SK-N-SH treated with all-trans-retinoic acid at 6 μM for 48 hours (cell line): ENCODE results near the gene CCN6.

Experiments used
- ATAC-seq: fragments of 200-7000 bp; cut with Tn5 transposase; 3 replicates; pipeline ENCODE4 v1.9.1; 2020; ENCODE audit warnings: mild to moderate bottlenecking, moderate library complexity
- ARNTL ChIP-seq: fragments of 450-650 bp; formaldehyde crosslinking; IDR thresholded peaks from 2 replicates; pipeline ENCODE4 v1.5.0; 2020; ENCODE audit warnings: low read depth, mild to moderate bottlenecking, moderate library complexity, borderline replicate concordance
- BACH2 ChIP-seq: fragments of 250-450 bp; sonication (Bioruptor Pico); IDR thresholded peaks from 2 replicates; pipeline ENCODE4 v1.9.0; 2021; ENCODE audit warnings: mild to moderate bottlenecking, borderline replicate concordance
- CSDC2 ChIP-seq: fragments of 250-450 bp; sonication (Bioruptor Pico); IDR thresholded peaks from 2 replicates; pipeline ENCODE4 v1.5.0; 2020; ENCODE audit warnings: mild to moderate bottlenecking, moderate library complexity
- ESRRG ChIP-seq: fragments of 250-450 bp; sonication (Bioruptor Pico); IDR thresholded peaks from 2 replicates; pipeline ENCODE4 v1.6.1; 2021; ENCODE audit warnings: mild to moderate bottlenecking
- GLIS3 ChIP-seq: fragments of 250-450 bp; sonication (Bioruptor Pico); IDR thresholded peaks from 2 replicates; pipeline ENCODE4 v1.5.0; 2020; ENCODE audit warnings: mild to moderate bottlenecking, moderate library complexity
- ISL1 ChIP-seq: fragments of 250-450 bp; sonication (Bioruptor Pico); IDR thresholded peaks from 2 replicates; pipeline ENCODE4 v2.1.2; 2022; ENCODE audit warnings: mild to moderate bottlenecking, moderate library complexity
- OSR1 ChIP-seq: fragments of 250-450 bp; sonication (Bioruptor Pico); IDR thresholded peaks from 2 replicates; pipeline ENCODE4 v1.8.0; 2022; ENCODE audit warnings: moderate library complexity, mild to moderate bottlenecking, inconsistent platforms
- PPARA ChIP-seq: fragments of 250-450 bp; sonication (Bioruptor Pico); IDR thresholded peaks from 2 replicates; pipeline ENCODE4 v1.5.0; 2020; ENCODE audit warnings: mild to moderate bottlenecking, borderline replicate concordance
- RARB ChIP-seq: fragments of 250-450 bp; sonication (Bioruptor Pico); IDR thresholded peaks from 2 replicates; pipeline ENCODE4 v1.8.0; 2021; ENCODE audit warnings: mild to moderate bottlenecking, moderate library complexity
- SNAI2 ChIP-seq: fragments of 250-450 bp; sonication (Bioruptor Pico); IDR thresholded peaks from 2 replicates; pipeline ENCODE4 v1.5.0; 2020; ENCODE audit warnings: mild to moderate bottlenecking, moderate library complexity
- TCF4 ChIP-seq: fragments of 250-450 bp; sonication (Bioruptor Pico); IDR thresholded peaks from 2 replicates; pipeline ENCODE4 v1.8.0; 2021; ENCODE audit warnings: mild to moderate bottlenecking, moderate library complexity, borderline replicate concordance
- ZC3H10 ChIP-seq: fragments of 250-450 bp; sonication (Bioruptor Pico); IDR thresholded peaks from 2 replicates; pipeline ENCODE4 v1.5.1; 2021; ENCODE audit warnings: mild to moderate bottlenecking, moderate library complexity
- ZFP3 ChIP-seq: fragments of 250-450 bp; sonication (Bioruptor Pico); IDR thresholded peaks from 2 replicates; pipeline ENCODE4 v1.5.0; 2020; ENCODE audit warnings: mild to moderate bottlenecking, moderate library complexity
- ZFP30 ChIP-seq: fragments of 450-650 bp; formaldehyde crosslinking; IDR thresholded peaks from 2 replicates; pipeline ENCODE4 v1.5.0; 2022; ENCODE audit warnings: mild to moderate bottlenecking, moderate library complexity
- ZNF565 ChIP-seq: fragments of 450-650 bp; formaldehyde crosslinking; conservative IDR thresholded peaks from 2 replicates; pipeline ENCODE4 v1.5.0; 2020; ENCODE audit warnings: low read depth, mild to moderate bottlenecking, moderate library complexity
- ZNF70 ChIP-seq: fragments of 450-650 bp; formaldehyde crosslinking; IDR thresholded peaks from 2 replicates; pipeline ENCODE4 v1.5.0; 2020; ENCODE audit warnings: mild to moderate bottlenecking, moderate library complexity
- ZNF8 ChIP-seq: fragments of 450-650 bp; formaldehyde crosslinking; IDR thresholded peaks from 2 replicates; pipeline ENCODE4 v1.5.0; 2020; ENCODE audit warnings: mild to moderate bottlenecking, moderate library complexity
- TF ChIP-seq, protein P1 (sequence below): fragments of 250-450 bp; sonication (Bioruptor Pico); IDR thresholded peaks from 2 replicates; pipeline ENCODE4 v1.8.0; 2020; ENCODE audit warnings: mild to moderate bottlenecking, moderate library complexity, borderline replicate concordance
- TF ChIP-seq, protein P2 (sequence below): fragments of 250-450 bp; sonication (Bioruptor Pico); IDR thresholded peaks from 2 replicates; pipeline ENCODE4 v1.5.1; 2020; ENCODE audit warnings: low read depth, mild to moderate bottlenecking, moderate library complexity
- TF ChIP-seq, protein P3 (sequence below): fragments of 250-450 bp; sonication (Bioruptor Pico); IDR thresholded peaks from 2 replicates; pipeline ENCODE4 v1.5.1; 2021; ENCODE audit warnings: mild to moderate bottlenecking, moderate library complexity
- TF ChIP-seq, protein P4 (sequence below): fragments of 250-450 bp; sonication (Bioruptor Pico); IDR thresholded peaks from 2 replicates; pipeline ENCODE4 v1.8.0; 2021; ENCODE audit warnings: low read depth, mild to moderate bottlenecking, moderate library complexity, borderline replicate concordance
- TF ChIP-seq, protein P5 (sequence below): fragments of 250-450 bp; sonication (Bioruptor Pico); IDR thresholded peaks from 2 replicates; pipeline ENCODE4 v1.5.0; 2020; ENCODE audit warnings: mild to moderate bottlenecking, moderate library complexity

Gene CCN6

DNA sequence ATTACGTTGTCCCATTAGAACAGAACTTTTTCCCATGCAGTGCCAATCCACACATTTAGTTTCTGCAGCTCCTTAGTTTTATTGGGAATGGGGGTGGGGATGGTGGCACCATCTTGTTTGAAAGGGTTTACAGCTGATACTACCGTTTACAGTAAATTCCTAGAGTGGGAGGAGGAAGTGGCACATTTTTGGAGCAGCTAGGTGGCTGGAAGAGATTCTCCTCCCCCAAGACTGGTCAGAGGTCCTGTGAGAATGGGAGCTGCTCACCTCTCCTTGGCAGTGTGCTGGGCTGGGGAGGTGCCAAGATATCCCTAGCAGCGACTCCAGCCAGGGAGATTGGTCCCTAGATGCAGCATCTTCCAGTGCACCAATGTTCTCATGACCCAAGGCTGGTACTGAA lies 12.4 kb upstream of the CCN6 start:
- TF ChIP-seq TCF4 (CRISPR knock-in tag), result no peak
- no peak for TF ChIP-seq OSR1 (CRISPR knock-in tag)
- TF ChIP-seq ZC3H10 (CRISPR knock-in tag), result no peak
- TF ChIP-seq SNAI2 (CRISPR knock-in tag), result no peak
- TF ChIP-seq ESRRG (CRISPR knock-in tag), result no peak
- no peak for TF ChIP-seq ARNTL
- TF ChIP-seq, protein P1, sequence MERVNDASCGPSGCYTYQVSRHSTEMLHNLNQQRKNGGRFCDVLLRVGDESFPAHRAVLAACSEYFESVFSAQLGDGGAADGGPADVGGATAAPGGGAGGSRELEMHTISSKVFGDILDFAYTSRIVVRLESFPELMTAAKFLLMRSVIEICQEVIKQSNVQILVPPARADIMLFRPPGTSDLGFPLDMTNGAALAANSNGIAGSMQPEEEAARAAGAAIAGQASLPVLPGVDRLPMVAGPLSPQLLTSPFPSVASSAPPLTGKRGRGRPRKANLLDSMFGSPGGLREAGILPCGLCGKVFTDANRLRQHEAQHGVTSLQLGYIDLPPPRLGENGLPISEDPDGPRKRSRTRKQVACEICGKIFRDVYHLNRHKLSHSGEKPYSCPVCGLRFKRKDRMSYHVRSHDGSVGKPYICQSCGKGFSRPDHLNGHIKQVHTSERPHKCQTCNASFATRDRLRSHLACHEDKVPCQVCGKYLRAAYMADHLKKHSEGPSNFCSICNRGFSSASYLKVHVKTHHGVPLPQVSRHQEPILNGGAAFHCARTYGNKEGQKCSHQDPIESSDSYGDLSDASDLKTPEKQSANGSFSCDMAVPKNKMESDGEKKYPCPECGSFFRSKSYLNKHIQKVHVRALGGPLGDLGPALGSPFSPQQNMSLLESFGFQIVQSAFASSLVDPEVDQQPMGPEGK (CRISPR knock-in tag), result no peak
- no peak for TF ChIP-seq PPARA
- no peak for TF ChIP-seq RARB (CRISPR knock-in tag)
- TF ChIP-seq, protein P2, sequence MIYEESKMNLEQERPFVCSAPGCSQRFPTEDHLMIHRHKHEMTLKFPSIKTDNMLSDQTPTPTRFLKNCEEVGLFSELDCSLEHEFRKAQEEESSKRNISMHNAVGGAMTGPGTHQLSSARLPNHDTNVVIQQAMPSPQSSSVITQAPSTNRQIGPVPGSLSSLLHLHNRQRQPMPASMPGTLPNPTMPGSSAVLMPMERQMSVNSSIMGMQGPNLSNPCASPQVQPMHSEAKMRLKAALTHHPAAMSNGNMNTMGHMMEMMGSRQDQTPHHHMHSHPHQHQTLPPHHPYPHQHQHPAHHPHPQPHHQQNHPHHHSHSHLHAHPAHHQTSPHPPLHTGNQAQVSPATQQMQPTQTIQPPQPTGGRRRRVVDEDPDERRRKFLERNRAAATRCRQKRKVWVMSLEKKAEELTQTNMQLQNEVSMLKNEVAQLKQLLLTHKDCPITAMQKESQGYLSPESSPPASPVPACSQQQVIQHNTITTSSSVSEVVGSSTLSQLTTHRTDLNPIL, result no peak
- no peak for TF ChIP-seq ZNF565 (CRISPR knock-in tag)
- no peak for TF ChIP-seq ZNF70
- ATAC-seq, result no peak

DNA sequence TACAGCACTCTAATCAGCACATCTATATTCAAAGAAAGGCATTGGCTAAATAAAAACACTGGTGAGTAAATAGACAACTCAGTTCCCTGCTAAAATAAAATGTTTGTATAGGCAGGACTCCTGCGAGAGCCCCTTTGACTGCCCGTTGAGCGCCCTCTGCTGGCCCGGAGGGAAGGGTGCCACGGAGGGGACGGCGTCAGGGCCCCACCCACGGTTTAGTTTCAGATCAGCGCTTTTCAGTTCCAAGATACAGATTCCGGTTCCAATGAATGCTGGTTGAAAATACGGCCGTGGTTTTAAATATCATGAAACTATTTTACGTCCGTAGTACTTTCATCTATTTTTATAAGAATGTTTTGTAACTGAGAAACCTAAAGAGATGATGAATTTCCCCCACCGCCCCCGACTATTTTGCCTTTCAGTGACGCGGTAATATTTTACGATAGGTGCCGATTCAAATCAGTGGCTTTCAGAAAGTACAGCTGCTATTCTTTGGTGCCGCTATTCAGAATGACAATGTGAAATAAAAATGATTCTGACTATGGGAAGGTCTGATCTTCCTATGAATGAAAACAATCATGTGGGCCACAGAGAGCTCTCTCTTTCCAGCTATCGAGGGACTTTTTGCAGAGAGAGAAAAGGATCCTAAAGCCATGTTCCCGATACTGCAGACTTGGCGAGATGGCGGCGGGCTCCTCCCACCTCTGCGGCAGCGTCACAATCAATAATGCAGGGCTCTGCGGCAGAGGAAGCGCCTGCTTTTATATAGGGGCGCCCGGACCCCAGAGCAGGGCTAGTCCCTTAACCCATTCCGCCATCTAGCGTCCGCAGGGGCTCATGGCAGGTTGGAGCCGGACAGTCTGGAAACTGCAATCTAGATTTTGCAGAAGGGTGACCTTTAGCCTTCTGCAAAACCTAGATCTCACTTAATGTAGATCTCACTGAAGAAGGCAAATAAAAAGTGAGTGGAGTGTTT lies 10.6 kb upstream of the CCN6 start:
- peak; percentile 96 for ATAC-seq
- TF ChIP-seq, protein P3, sequence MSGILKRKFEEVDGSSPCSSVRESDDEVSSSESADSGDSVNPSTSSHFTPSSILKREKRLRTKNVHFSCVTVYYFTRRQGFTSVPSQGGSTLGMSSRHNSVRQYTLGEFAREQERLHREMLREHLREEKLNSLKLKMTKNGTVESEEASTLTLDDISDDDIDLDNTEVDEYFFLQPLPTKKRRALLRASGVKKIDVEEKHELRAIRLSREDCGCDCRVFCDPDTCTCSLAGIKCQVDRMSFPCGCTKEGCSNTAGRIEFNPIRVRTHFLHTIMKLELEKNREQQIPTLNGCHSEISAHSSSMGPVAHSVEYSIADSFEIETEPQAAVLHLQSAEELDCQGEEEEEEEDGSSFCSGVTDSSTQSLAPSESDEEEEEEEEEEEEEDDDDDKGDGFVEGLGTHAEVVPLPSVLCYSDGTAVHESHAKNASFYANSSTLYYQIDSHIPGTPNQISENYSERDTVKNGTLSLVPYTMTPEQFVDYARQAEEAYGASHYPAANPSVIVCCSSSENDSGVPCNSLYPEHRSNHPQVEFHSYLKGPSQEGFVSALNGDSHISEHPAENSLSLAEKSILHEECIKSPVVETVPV (CRISPR knock-in tag), result no peak
- TF ChIP-seq ESRRG (CRISPR knock-in tag) (no peak), ARNTL (no peak), CSDC2 (CRISPR knock-in tag) (no peak), ZFP30 (CRISPR knock-in tag) (no peak), ISL1 (CRISPR knock-in tag) (no peak), PPARA (no peak), ZNF8 (CRISPR knock-in tag) (no peak; the same call in 1 of the 2 replicates), ZNF565 (CRISPR knock-in tag) (no peak), ZC3H10 (CRISPR knock-in tag) (no peak), GLIS3 (CRISPR knock-in tag) (no peak), BACH2 (CRISPR knock-in tag) (no peak), OSR1 (CRISPR knock-in tag) (no peak), ZNF70 (no peak), ZFP3 (CRISPR knock-in tag) (no peak), RARB (CRISPR knock-in tag) (no peak)
- TF ChIP-seq, protein P4, sequence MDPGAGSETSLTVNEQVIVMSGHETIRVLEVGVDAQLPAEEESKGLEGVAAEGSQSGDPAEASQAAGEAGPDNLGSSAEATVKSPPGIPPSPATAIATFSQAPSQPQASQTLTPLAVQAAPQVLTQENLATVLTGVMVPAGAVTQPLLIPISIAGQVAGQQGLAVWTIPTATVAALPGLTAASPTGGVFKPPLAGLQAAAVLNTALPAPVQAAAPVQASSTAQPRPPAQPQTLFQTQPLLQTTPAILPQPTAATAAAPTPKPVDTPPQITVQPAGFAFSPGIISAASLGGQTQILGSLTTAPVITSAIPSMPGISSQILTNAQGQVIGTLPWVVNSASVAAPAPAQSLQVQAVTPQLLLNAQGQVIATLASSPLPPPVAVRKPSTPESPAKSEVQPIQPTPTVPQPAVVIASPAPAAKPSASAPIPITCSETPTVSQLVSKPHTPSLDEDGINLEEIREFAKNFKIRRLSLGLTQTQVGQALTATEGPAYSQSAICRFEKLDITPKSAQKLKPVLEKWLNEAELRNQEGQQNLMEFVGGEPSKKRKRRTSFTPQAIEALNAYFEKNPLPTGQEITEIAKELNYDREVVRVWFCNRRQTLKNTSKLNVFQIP (CRISPR knock-in tag), result no peak
- TF ChIP-seq, protein P5, sequence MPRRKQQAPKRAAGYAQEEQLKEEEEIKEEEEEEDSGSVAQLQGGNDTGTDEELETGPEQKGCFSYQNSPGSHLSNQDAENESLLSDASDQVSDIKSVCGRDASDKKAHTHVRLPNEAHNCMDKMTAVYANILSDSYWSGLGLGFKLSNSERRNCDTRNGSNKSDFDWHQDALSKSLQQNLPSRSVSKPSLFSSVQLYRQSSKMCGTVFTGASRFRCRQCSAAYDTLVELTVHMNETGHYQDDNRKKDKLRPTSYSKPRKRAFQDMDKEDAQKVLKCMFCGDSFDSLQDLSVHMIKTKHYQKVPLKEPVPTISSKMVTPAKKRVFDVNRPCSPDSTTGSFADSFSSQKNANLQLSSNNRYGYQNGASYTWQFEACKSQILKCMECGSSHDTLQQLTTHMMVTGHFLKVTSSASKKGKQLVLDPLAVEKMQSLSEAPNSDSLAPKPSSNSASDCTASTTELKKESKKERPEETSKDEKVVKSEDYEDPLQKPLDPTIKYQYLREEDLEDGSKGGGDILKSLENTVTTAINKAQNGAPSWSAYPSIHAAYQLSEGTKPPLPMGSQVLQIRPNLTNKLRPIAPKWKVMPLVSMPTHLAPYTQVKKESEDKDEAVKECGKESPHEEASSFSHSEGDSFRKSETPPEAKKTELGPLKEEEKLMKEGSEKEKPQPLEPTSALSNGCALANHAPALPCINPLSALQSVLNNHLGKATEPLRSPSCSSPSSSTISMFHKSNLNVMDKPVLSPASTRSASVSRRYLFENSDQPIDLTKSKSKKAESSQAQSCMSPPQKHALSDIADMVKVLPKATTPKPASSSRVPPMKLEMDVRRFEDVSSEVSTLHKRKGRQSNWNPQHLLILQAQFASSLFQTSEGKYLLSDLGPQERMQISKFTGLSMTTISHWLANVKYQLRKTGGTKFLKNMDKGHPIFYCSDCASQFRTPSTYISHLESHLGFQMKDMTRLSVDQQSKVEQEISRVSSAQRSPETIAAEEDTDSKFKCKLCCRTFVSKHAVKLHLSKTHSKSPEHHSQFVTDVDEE (CRISPR knock-in tag), result no peak
